ENCODE measurements around the gene KLF16. TPM values are rescaled to one million over a fixed set of nuclear protein-coding genes. Genes with fewer than 3 reads are reported as not detected.

Gene KLF16
- total RNA-seq, 1 experiment from 2014 or later, result 64.0 TPM

- TF ChIP-seq CDX4 (CRISPR knock-in tag; IDR thresholded peaks at IDR 0.05; ENCODE audit: borderline replicate concordance) (no peak), HMGA2 (CRISPR knock-in tag; IDR thresholded peaks at IDR 0.05) (no peak), ZNF396 (CRISPR knock-in tag; IDR thresholded peaks at IDR 0.05; ENCODE audit: borderline replicate concordance) (no peak)
- TF ChIP-seq, protein P1, sequence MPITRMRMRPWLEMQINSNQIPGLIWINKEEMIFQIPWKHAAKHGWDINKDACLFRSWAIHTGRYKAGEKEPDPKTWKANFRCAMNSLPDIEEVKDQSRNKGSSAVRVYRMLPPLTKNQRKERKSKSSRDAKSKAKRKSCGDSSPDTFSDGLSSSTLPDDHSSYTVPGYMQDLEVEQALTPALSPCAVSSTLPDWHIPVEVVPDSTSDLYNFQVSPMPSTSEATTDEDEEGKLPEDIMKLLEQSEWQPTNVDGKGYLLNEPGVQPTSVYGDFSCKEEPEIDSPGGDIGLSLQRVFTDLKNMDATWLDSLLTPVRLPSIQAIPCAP (CRISPR knock-in tag; IDR thresholded peaks at IDR 0.05), result no peak
These were observed 58.5 kb downstream of the KLF16 start (continued) for GRCh38 chr19:1804858-1805257.

Small RNA genes lying within 50 kb of the gene (microRNA-seq; reads per million reads assigned to microRNA genes)
- gene MIR1909 (ENCODE audit: borderline number of aligned reads), result 12.2 reads per million, percentile 30 among the genes with 10 or more reads in this experiment

Other genes with a start within 250 kb of the KLF16 start
- gene TCF3, start 211.0 kb downstream of the KLF16 start, total RNA-seq (2021), result 323 to 350 TPM (median 324 TPM) in 3 replicates
- 0.04 TPM in 1 of 3 replicates, not detected in the others for gene ONECUT3, start 110.1 kb downstream of the KLF16 start, total RNA-seq (2021)
- 5.5 to 8.2 TPM (median 8.0 TPM) in 3 replicates for gene ATP8B3, start 51.3 kb downstream of the KLF16 start, total RNA-seq (2021)
- gene REXO1, start 15.1 kb downstream of the KLF16 start, total RNA-seq (2021), result 48.9 to 61.1 TPM (median 50.1 TPM) in 3 replicates
- gene ABHD17A, start 21.9 kb upstream of the KLF16 start, total RNA-seq (2021), result 55.0 to 60.7 TPM (median 57.3 TPM) in 3 replicates
- 15.0 to 20.3 TPM (median 15.9 TPM) in 3 replicates for gene ADAT3, start 41.8 kb upstream of the KLF16 start, total RNA-seq (2021)
- 81.3 to 86.1 TPM (median 86.1 TPM) in 3 replicates for gene SCAMP4, start 41.8 kb upstream of the KLF16 start, total RNA-seq (2021)
- gene CSNK1G2, start 77.6 kb upstream of the KLF16 start, total RNA-seq (2021), result 102 to 126 TPM (median 107 TPM) in 3 replicates
- 106 to 148 TPM (median 145 TPM) in 3 replicates for gene BTBD2, start 152.1 kb upstream of the KLF16 start, total RNA-seq (2021)
- gene MKNK2, start 187.7 kb upstream of the KLF16 start, total RNA-seq (2021), result 150 to 165 TPM (median 163 TPM) in 3 replicates
- gene MOB3A, start 232.7 kb upstream of the KLF16 start, total RNA-seq (2021), result 8.1 to 9.8 TPM (median 9.6 TPM) in 3 replicates
- gene IZUMO4, start 233.3 kb upstream of the KLF16 start, total RNA-seq (2021), result 0.73 to 1.9 TPM (median 1.8 TPM) in 3 replicates

Measured in WTC11 (cell line).